Keratinocyte (primary cell): ENCODE data around the gene DNMT3A. TPM values are rescaled to one million over a fixed set of nuclear protein-coding genes. Genes with fewer than 3 reads are reported as not detected.

Experiments used
- DNase-seq: peaks from one replicate; pipeline ENCODE4 v3.0.0-alpha.2; 2011; ENCODE audit warnings: low read depth, missing footprints, low spot score
- FAIRE-seq: peaks from 2 replicates; lab custom pipeline; 2011; peaks lifted over from hg19 to GRCh38; lab: Jason Lieb, UNC
- H2AFZ ChIP-seq: 2 replicates; pipeline ENCODE4 v1.6.0; 2012; ENCODE audit warnings: low read length, control low read depth, inconsistent platforms; ENCODE audit not compliant: control insufficient read depth
- H3K27ac ChIP-seq: 2 replicates; pipeline ENCODE4 v1.5.1; 2011; ENCODE audit warnings: low read length; ENCODE audit not compliant: control insufficient read depth, insufficient read depth
- H3K27me3 ChIP-seq: 3 replicates; pipeline ENCODE4 v1.6.0; 2011; ENCODE audit warnings: low read length; ENCODE audit not compliant: control insufficient read depth, insufficient read depth; ENCODE audit errors: extremely low read depth
- H3K36me3 ChIP-seq, 2 experiments: 2 replicates in 1 of 2; 3 replicates in 1 of 2; pipeline ENCODE4 v1.5.1; 2011; ENCODE audit warnings: low read length in 2 of 2, mild to moderate bottlenecking in 1 of 2; ENCODE audit not compliant: control insufficient read depth in 2 of 2, insufficient read depth in 2 of 2; ENCODE audit errors: extremely low read depth in 1 of 2
- H3K4me1 ChIP-seq: 3 replicates; pipeline ENCODE4 v1.5.1; 2011; ENCODE audit warnings: low read length; ENCODE audit not compliant: control insufficient read depth, insufficient read depth; ENCODE audit errors: extremely low read depth
- H3K4me2 ChIP-seq: 3 replicates; pipeline ENCODE4 v1.6.0; 2011; ENCODE audit warnings: low read depth, low read length; ENCODE audit not compliant: control insufficient read depth, insufficient read depth; ENCODE audit errors: extremely low read depth
- H3K4me3 ChIP-seq, 3 experiments: fragments of 200-600 bp in 1 of 3; sonication (generic) in 1 of 3; 2 replicates in 2 of 3; 3 replicates in 1 of 3; pipeline ENCODE4 v1.5.1; 2011 to 2016; ENCODE audit warnings: low read length in 3 of 3, mild to moderate bottlenecking in 3 of 3, control low read depth in 2 of 3, inconsistent platforms in 1 of 3, low read depth in 1 of 3, mixed read lengths in 1 of 3, mixed run types in 1 of 3, moderate library complexity in 1 of 3; ENCODE audit not compliant: control insufficient read depth in 2 of 3, insufficient read depth in 2 of 3; ENCODE audit errors: extremely low read depth in 1 of 3
- H3K79me2 ChIP-seq: 2 replicates; pipeline ENCODE4 v1.6.0; 2012; ENCODE audit warnings: low read length; ENCODE audit not compliant: control insufficient read depth, insufficient read depth
- H3K9ac ChIP-seq: 3 replicates; pipeline ENCODE4 v1.6.0; 2011; ENCODE audit warnings: low read length; ENCODE audit not compliant: control insufficient read depth, insufficient read depth; ENCODE audit errors: extremely low read depth
- H3K9me1 ChIP-seq: 3 replicates; pipeline ENCODE4 v1.6.0; 2011; ENCODE audit warnings: low read length; ENCODE audit not compliant: control insufficient read depth, insufficient read depth; ENCODE audit errors: extremely low read depth
- H3K9me3 ChIP-seq: 2 replicates; pipeline ENCODE4 v1.5.1; 2012; ENCODE audit warnings: low read depth, low read length; ENCODE audit not compliant: control insufficient read depth
- H4K20me1 ChIP-seq: 3 replicates; pipeline ENCODE4 v1.6.0; 2011; ENCODE audit warnings: low read length; ENCODE audit not compliant: control insufficient read depth, insufficient read depth; ENCODE audit errors: extremely low read depth
- EZH2 ChIP-seq: IDR thresholded peaks from one replicate; pipeline ENCODE4 v1.6.1; 2012; ENCODE audit warnings: inconsistent platforms, mild to moderate bottlenecking, low read length, moderate library complexity
- dilution Hi-C: fragments of 300-500 bp; cut with MboI; formaldehyde crosslinking; loops from one replicate; pipeline ENCODE4 v1.7.0; 2020; ENCODE audit warnings: low sequenced_read_pairs; ENCODE audit not compliant: extremely low pct_ligation_motif_present
- polyA plus RNA-seq, 5 experiments: library from polyadenylated mRNA; depleted of rRNA in 3 of 5; stranded (reverse) in 3 of 5; stranded (forward) in 1 of 5; unstranded in 1 of 5; fragments of >200 nt; gene quantifications; 1 replicate in 1 of 5; 2 replicates in 3 of 5; 3 replicates in 1 of 5; pipeline versions ENCODE4 v1.2.1 to v1.2.3, GENCODE V29; 2011 to 2012; ENCODE audit warnings: missing spikeins in 2 of 5, low read depth in 1 of 5, low replicate concordance in 1 of 5
- TF ChIP-seq, protein P1 (sequence below), 3 experiments: IDR thresholded peaks in 1 of 3; conservative IDR thresholded peaks in 1 of 3; optimal IDR thresholded peaks in 1 of 3; 2 replicates in 2 of 3; 3 replicates in 1 of 3; pipeline versions ENCODE3 to v1.5.1; 2011; ENCODE audit warnings: low read length in 3 of 3, mild to moderate bottlenecking in 3 of 3, moderate library complexity in 2 of 3, control low read depth in 1 of 3, inconsistent platforms in 1 of 3; ENCODE audit not compliant: insufficient read depth in 2 of 3; ENCODE audit errors: extremely low read depth in 1 of 3

DNMT3A gene
- polyA plus RNA-seq, 1 donor (not counting 4 experiments of a cell fraction or from before 2014, with no cell fraction given): 1.5 TPM

DNA sequence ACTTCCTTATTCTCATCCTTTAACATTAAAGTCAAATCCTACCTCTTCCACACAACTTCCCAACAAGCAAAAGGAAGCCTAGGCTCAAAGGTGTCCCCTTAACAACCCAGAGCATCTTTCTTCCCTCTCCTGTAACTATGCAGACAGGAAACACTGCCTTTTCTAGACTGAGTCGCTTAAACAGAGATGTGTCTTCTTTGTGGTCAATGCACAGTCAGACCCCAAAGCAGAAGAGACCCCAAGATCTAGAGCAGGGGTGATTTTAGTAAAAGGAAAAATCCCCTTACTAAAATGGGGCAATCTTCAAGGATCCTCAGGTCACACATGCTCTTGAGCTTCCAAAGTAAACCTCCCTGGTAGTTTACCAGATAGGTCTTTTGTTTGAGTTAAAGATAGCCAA is 86.8 kb downstream of the DNMT3A start:
- H3K4me1 ChIP-seq: peaks cover 8% of the 10 kb centered on the region
- peaks cover 0 to 4% of the 10 kb centered on the region in 2 experiments for H3K36me3 ChIP-seq
- no peaks in the 10 kb centered on the region for H3K9me3 ChIP-seq
- H3K27me3 ChIP-seq: no peaks in the 10 kb centered on the region
- H3K79me2 ChIP-seq: no peaks in the 10 kb centered on the region
- H2AFZ ChIP-seq: no peak overlapping the region
- H3K4me3 ChIP-seq: no peak overlapping the region
- TF ChIP-seq, protein P1, sequence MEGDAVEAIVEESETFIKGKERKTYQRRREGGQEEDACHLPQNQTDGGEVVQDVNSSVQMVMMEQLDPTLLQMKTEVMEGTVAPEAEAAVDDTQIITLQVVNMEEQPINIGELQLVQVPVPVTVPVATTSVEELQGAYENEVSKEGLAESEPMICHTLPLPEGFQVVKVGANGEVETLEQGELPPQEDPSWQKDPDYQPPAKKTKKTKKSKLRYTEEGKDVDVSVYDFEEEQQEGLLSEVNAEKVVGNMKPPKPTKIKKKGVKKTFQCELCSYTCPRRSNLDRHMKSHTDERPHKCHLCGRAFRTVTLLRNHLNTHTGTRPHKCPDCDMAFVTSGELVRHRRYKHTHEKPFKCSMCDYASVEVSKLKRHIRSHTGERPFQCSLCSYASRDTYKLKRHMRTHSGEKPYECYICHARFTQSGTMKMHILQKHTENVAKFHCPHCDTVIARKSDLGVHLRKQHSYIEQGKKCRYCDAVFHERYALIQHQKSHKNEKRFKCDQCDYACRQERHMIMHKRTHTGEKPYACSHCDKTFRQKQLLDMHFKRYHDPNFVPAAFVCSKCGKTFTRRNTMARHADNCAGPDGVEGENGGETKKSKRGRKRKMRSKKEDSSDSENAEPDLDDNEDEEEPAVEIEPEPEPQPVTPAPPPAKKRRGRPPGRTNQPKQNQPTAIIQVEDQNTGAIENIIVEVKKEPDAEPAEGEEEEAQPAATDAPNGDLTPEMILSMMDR (optimal IDR thresholded peaks at IDR 0.05 in 1 of 3, IDR thresholded peaks at IDR 0.05 in 1 of 3, conservative IDR thresholded peaks at IDR 0.05 in 1 of 3; ENCODE audit: extremely low read depth in 1 of 3, insufficient read depth in 2 of 3, low read length in 3 of 3): no peak
- TF ChIP-seq EZH2: no peak
- H3K27ac ChIP-seq: no peak overlapping the region
- H3K4me2 ChIP-seq: no peak overlapping the region
- no peaks in the 10 kb centered on the region for H4K20me1 ChIP-seq
- no peak for FAIRE-seq
- no peak overlapping the region for H3K9ac ChIP-seq
- dilution Hi-C loops: no loop called here
- DNase-seq: no peak
- no peaks in the 10 kb centered on the region for H3K9me1 ChIP-seq

DNA sequence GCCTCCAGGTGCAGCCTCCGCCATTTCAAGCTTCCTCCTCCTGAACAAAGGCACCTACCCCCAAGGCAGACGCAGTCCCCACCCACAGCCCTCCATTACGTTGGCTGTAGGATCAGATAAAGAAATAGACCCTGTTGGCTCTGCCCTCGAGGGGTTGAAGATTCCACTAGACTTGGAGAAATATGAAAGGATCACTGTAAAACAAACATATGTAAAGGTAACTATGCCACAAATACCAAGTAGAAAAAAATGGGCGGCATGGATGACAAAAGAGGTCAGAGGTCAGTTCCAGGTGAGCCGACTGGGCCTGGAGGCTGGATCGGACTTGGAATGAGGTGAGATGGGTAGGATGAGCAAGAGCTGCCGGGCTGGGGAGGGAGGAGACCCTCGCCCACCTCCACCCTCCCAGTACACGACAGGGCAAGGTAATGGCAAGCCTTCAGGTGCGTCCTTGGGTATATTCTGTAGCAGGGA is 88.5 kb downstream of the DNMT3A start:
- no peaks in the 10 kb centered on the region for H3K9me3 ChIP-seq
- no peak overlapping the region for H3K4me3 ChIP-seq
- H3K4me1 ChIP-seq: peaks cover 8% of the 10 kb centered on the region
- H4K20me1 ChIP-seq: no peaks in the 10 kb centered on the region
- no peak overlapping the region for H3K9ac ChIP-seq
- FAIRE-seq: no peak
- H3K36me3 ChIP-seq: peaks cover 0 to 4% of the 10 kb centered on the region in 2 experiments
- H2AFZ ChIP-seq: no peak overlapping the region
- no peak overlapping the region for H3K4me2 ChIP-seq
- H3K27me3 ChIP-seq: no peaks in the 10 kb centered on the region
- TF ChIP-seq, protein P1 (optimal IDR thresholded peaks at IDR 0.05 in 1 of 3, IDR thresholded peaks at IDR 0.05 in 1 of 3, conservative IDR thresholded peaks at IDR 0.05 in 1 of 3; ENCODE audit: extremely low read depth in 1 of 3, insufficient read depth in 2 of 3, low read length in 3 of 3): no peak
- TF ChIP-seq EZH2: no peak
- dilution Hi-C loops: no loop called here
- H3K27ac ChIP-seq: no peak overlapping the region
- H3K9me1 ChIP-seq: no peaks in the 10 kb centered on the region
- H3K79me2 ChIP-seq: no peaks in the 10 kb centered on the region
- no peak for DNase-seq
